ENCODE measurements around the gene PDE6D. TPM values are rescaled to one million over a fixed set of nuclear protein-coding genes. Genes with fewer than 3 reads are reported as not detected.

Gene PDE6D
- total RNA-seq, 1 donor from 2014 or later = 19.6 TPM

- DNase-seq (ENCODE audit: low read depth in 2 of 2) = no peak
Observed at GRCh38 chr2:231683292-231684235, 97.5 kb downstream of the PDE6D start.

- no peak for DNase-seq (ENCODE audit: low read depth in 2 of 2)
Observed at GRCh38 chr2:231682603-231683291, 98.3 kb downstream of the PDE6D start.

Other genes starting within 250 kb of the PDE6D start
- not detected in 2 replicates for gene TEX44, start 188.4 kb downstream of the PDE6D start, total RNA-seq
- 822 and 928 TPM in 2 replicates for gene PTMA, start 72.8 kb downstream of the PDE6D start, total RNA-seq
- gene COPS7B, start 5.2 kb upstream of the PDE6D start, total RNA-seq = 8.1 and 12.5 TPM in 2 replicates
- gene NPPC, start 145.1 kb upstream of the PDE6D start, total RNA-seq = 0.20 TPM in 1 of 2 replicates, not detected in the other
- gene DIS3L2, start 180.4 kb upstream of the PDE6D start, total RNA-seq = 10.2 and 14.1 TPM in 2 replicates

Measured in lung microvascular endothelial cell (primary cell).